Karpas-422 (cell line): ENCODE results near the gene SERPIND1. TPM values are rescaled to one million over a fixed set of nuclear protein-coding genes. Genes with fewer than 3 reads are reported as not detected.

Source experiments
- DNase-seq: peaks from one replicate; pipeline ENCODE4 v3.0.0-alpha.2; 2015
- H2AFZ ChIP-seq: fragments of 200-600 bp; sonication (generic); 2 replicates; pipeline ENCODE4 v1.6.1; 2014; ENCODE audit warnings: antibody characterized with exemption, low read length, mixed read lengths
- H3K27ac ChIP-seq: fragments of 200-600 bp; sonication (generic); 2 replicates; pipeline ENCODE4 v1.5.1; 2014; ENCODE audit warnings: mild to moderate bottlenecking, low read length, moderate library complexity
- H3K27me3 ChIP-seq: fragments of 200-600 bp; sonication (generic); 2 replicates; pipeline ENCODE4 v1.6.1; 2014; ENCODE audit warnings: low read length, mixed read lengths
- H3K36me3 ChIP-seq: fragments of 200-600 bp; sonication (generic); 2 replicates; pipeline ENCODE4 v1.6.1; 2014; ENCODE audit warnings: low read length, mixed read lengths; ENCODE audit not compliant: insufficient read depth
- H3K4me1 ChIP-seq: fragments of 200-600 bp; sonication (generic); 2 replicates; pipeline ENCODE4 v1.6.1; 2014; ENCODE audit warnings: mild to moderate bottlenecking, low read length, mixed read lengths
- H3K4me2 ChIP-seq: fragments of 200-600 bp; sonication (generic); 2 replicates; pipeline ENCODE4 v1.6.1; 2014; ENCODE audit warnings: low read length, low read depth, mild to moderate bottlenecking; ENCODE audit not compliant: poor library complexity, severe bottlenecking
- H3K4me3 ChIP-seq: fragments of 200-600 bp; sonication (generic); 2 replicates; pipeline ENCODE4 v1.5.1; 2014; ENCODE audit warnings: mild to moderate bottlenecking, antibody characterized with exemption, low read length, mixed read lengths
- H3K79me2 ChIP-seq: fragments of 200-600 bp; sonication (generic); 2 replicates; pipeline ENCODE4 v1.6.1; 2014; ENCODE audit warnings: mild to moderate bottlenecking, low read length, mixed read lengths
- H3K9ac ChIP-seq: fragments of 200-600 bp; sonication (generic); 2 replicates; pipeline ENCODE4 v1.6.0; 2014; ENCODE audit warnings: low read length
- H3K9me2 ChIP-seq: fragments of 200-600 bp; sonication (generic), shearing (Covaris generic); replicated peaks from 2 replicates; pipeline ENCODE4 v1.6.0; 2014; ENCODE audit warnings: mild to moderate bottlenecking, low read length, moderate library complexity; ENCODE audit not compliant: insufficient read depth
- H3K9me3 ChIP-seq: fragments of 300-700, 200-600 bp; sonication (generic); 2 replicates; pipeline ENCODE4 v1.6.1; 2014; ENCODE audit warnings: low read length, mixed read lengths
- H4K20me1 ChIP-seq: fragments of 200-600 bp; sonication (generic); 2 replicates; pipeline ENCODE4 v1.6.1; 2014; ENCODE audit warnings: mild to moderate bottlenecking, antibody characterized with exemption, low read length, low read depth; ENCODE audit not compliant: insufficient read depth
- total RNA-seq: library from RNA; depleted of rRNA; stranded (reverse); fragments of >200 nt; shearing (Covaris generic); gene quantifications from 2 replicates; pipeline ENCODE4 v1.2.3, GENCODE V29; 2014; ENCODE audit warnings: low replicate concordance

Gene SERPIND1
- total RNA-seq, 1 experiment from 2014 or later, result not detected

GRCh38 chr22:20744456-20744855 lies 29.5 kb upstream of the SERPIND1 start:
- H3K27ac ChIP-seq, result no peak overlapping the region
- H3K36me3 ChIP-seq, result peaks cover 20% of the 10 kb centered on the region
- H2AFZ ChIP-seq, result no peak overlapping the region
- no peaks in the 10 kb centered on the region for H4K20me1 ChIP-seq
- H3K9me2 ChIP-seq, result no peaks in the 10 kb centered on the region
- H3K4me3 ChIP-seq, result no peak overlapping the region
- H3K27me3 ChIP-seq, result no peaks in the 10 kb centered on the region
- DNase-seq, result no peak
- no peak overlapping the region for H3K9ac ChIP-seq
- H3K4me2 ChIP-seq, result no peak overlapping the region
- no peaks in the 10 kb centered on the region; the same call in 1 of the 2 replicates for H3K4me1 ChIP-seq
- no peaks in the 10 kb centered on the region for H3K79me2 ChIP-seq
- H3K9me3 ChIP-seq, result no peaks in the 10 kb centered on the region

- Histone ChIP-seq H3K9me2 (no peaks in the 10 kb centered on the region), H2AFZ (no peak overlapping the region), H3K4me1 (no peaks in the 10 kb centered on the region; the same call in 1 of the 2 replicates), H3K4me2 (no peak overlapping the region), H3K27me3 (no peaks in the 10 kb centered on the region), H3K27ac (no peak overlapping the region), H3K4me3 (no peak overlapping the region), H3K36me3 (peaks cover 20% of the 10 kb centered on the region), H3K79me2 (no peaks in the 10 kb centered on the region), H3K9me3 (no peaks in the 10 kb centered on the region), H3K9ac (no peak overlapping the region), H4K20me1 (no peaks in the 10 kb centered on the region)
- DNase-seq, result no peak
Observed at GRCh38 chr22:20745119-20745518, 28.8 kb upstream of the SERPIND1 start.

GRCh38 chr22:20746431-20747189 lies 27.3 kb upstream of the SERPIND1 start:
- Histone ChIP-seq H3K79me2 (no peaks in the 10 kb centered on the region), H2AFZ (no peak overlapping the region), H3K27me3 (no peaks in the 10 kb centered on the region), H3K27ac (no peak overlapping the region), H3K9me2 (no peaks in the 10 kb centered on the region), H4K20me1 (no peaks in the 10 kb centered on the region), H3K4me2 (no peak overlapping the region), H3K4me1 (no peaks in the 10 kb centered on the region; the same call in 1 of the 2 replicates), H3K9ac (no peak overlapping the region), H3K9me3 (no peaks in the 10 kb centered on the region), H3K36me3 (peaks cover 6% of the 10 kb centered on the region; the same call in 1 of the 2 replicates), H3K4me3 (no peak overlapping the region)
- DNase-seq, result peak; percentile 40

GRCh38 chr22:20747223-20747622 lies 26.7 kb upstream of the SERPIND1 start:
- no peaks in the 10 kb centered on the region for H3K9me3 ChIP-seq
- H3K79me2 ChIP-seq, result no peaks in the 10 kb centered on the region
- H3K9me2 ChIP-seq, result no peaks in the 10 kb centered on the region
- no peak overlapping the region for H3K9ac ChIP-seq
- H3K27ac ChIP-seq, result no peak overlapping the region
- H3K27me3 ChIP-seq, result no peaks in the 10 kb centered on the region
- DNase-seq, result peak; percentile 33
- 0 out of 2 replicates have a peak, but pooled peaks cover 3% of the 10 kb centered on the region for H3K36me3 ChIP-seq
- no peaks in the 10 kb centered on the region for H4K20me1 ChIP-seq
- H3K4me1 ChIP-seq, result no peaks in the 10 kb centered on the region; the same call in 1 of the 2 replicates
- H2AFZ ChIP-seq, result no peak overlapping the region
- H3K4me2 ChIP-seq, result no peak overlapping the region
- no peak overlapping the region for H3K4me3 ChIP-seq

- DNase-seq, result no peak
- Histone ChIP-seq H3K4me3 (no peak overlapping the region), H3K9ac (no peak overlapping the region), H3K4me1 (no peaks in the 10 kb centered on the region; the same call in 1 of the 2 replicates), H3K27me3 (no peaks in the 10 kb centered on the region), H3K36me3 (peaks cover 6% of the 10 kb centered on the region; the same call in 1 of the 2 replicates), H3K9me3 (no peaks in the 10 kb centered on the region), H3K9me2 (no peaks in the 10 kb centered on the region), H3K79me2 (no peaks in the 10 kb centered on the region), H4K20me1 (no peaks in the 10 kb centered on the region), H2AFZ (no peak overlapping the region), H3K27ac (no peak overlapping the region), H3K4me2 (no peak overlapping the region)
Observed at GRCh38 chr22:20748082-20748481, 25.8 kb upstream of the SERPIND1 start.

- Histone ChIP-seq H3K36me3 (peaks cover 6% of the 10 kb centered on the region; the same call in 1 of the 2 replicates), H3K27ac (no peak overlapping the region), H3K4me2 (no peak overlapping the region), H3K9ac (no peak overlapping the region; the same call in 1 of the 2 replicates), H4K20me1 (no peaks in the 10 kb centered on the region), H3K4me1 (no peaks in the 10 kb centered on the region; the same call in 1 of the 2 replicates), H3K4me3 (no peak overlapping the region), H3K27me3 (no peaks in the 10 kb centered on the region), H3K79me2 (no peaks in the 10 kb centered on the region), H3K9me3 (no peaks in the 10 kb centered on the region), H2AFZ (no peak overlapping the region), H3K9me2 (no peaks in the 10 kb centered on the region)
- DNase-seq, result peak; percentile 40
Observed at GRCh38 chr22:20748731-20749428, 25.0 kb upstream of the SERPIND1 start.

- Histone ChIP-seq H3K4me2 (no peak overlapping the region), H3K27ac (no peak overlapping the region), H3K4me3 (no peak overlapping the region), H3K27me3 (no peaks in the 10 kb centered on the region), H3K9me3 (no peaks in the 10 kb centered on the region), H4K20me1 (no peaks in the 10 kb centered on the region), H2AFZ (no peak overlapping the region), H3K9me2 (no peaks in the 10 kb centered on the region), H3K4me1 (no peaks in the 10 kb centered on the region; the same call in 1 of the 2 replicates), H3K9ac (no peak overlapping the region), H3K36me3 (peaks cover 5% of the 10 kb centered on the region; the same call in 1 of the 2 replicates), H3K79me2 (no peaks in the 10 kb centered on the region)
- no peak for DNase-seq
Observed at GRCh38 chr22:20749453-20749852, 24.5 kb upstream of the SERPIND1 start.

GRCh38 chr22:20750461-20751184 lies 23.3 kb upstream of the SERPIND1 start:
- no peak overlapping the region for H3K27ac ChIP-seq
- no peak for DNase-seq
- H3K9ac ChIP-seq, result no peak overlapping the region

More at GRCh38 chr22:20750461-20751184, 23.3 kb upstream of the SERPIND1 start:
- Histone ChIP-seq H3K4me3 (no peak overlapping the region), H3K79me2 (no peaks in the 10 kb centered on the region), H4K20me1 (no peaks in the 10 kb centered on the region), H3K4me1 (no peaks in the 10 kb centered on the region; the same call in 1 of the 2 replicates), H3K36me3 (peaks cover 4% of the 10 kb centered on the region; the same call in 1 of the 2 replicates), H2AFZ (no peak overlapping the region), H3K27me3 (no peaks in the 10 kb centered on the region), H3K9me3 (no peaks in the 10 kb centered on the region), H3K9me2 (no peaks in the 10 kb centered on the region), H3K4me2 (no peak overlapping the region)
